Stimulated activated memory B cell treated with anti-CD40 and anti-IgM and Interleukin-4, amounts not matched to agents 10 μg/mL and 1 μg/mL and 100 μg/mL, for 72 hours (primary cell): ENCODE results near the gene ANKS1B.
"Not testable (repeated sequence)": the region's sequence is repeated elsewhere in the genome, so short reads cannot be mapped to it uniquely, and the experiment has no call there.

ENCODE experiments used
- ATAC-seq: fragments of 150-1000 bp; cut with Tn5 transposase; 2 replicates; pipeline ENCODE4 v1.10.0; 2021
- H3K27ac Mint-ChIP-seq: one replicate; pipeline ENCODE4 v1.8.0; 2022; ENCODE audit warnings: mild to moderate bottlenecking, mixed read lengths
- H3K27me3 Mint-ChIP-seq: one replicate; pipeline ENCODE4 v1.8.0; 2022; ENCODE audit warnings: mixed read lengths
- H3K36me3 Mint-ChIP-seq: one replicate; pipeline ENCODE4 v1.8.0; 2022; ENCODE audit warnings: mixed read lengths
- H3K4me1 Mint-ChIP-seq: one replicate; pipeline ENCODE4 v1.8.0; 2022; ENCODE audit warnings: mixed read lengths
- H3K4me3 Mint-ChIP-seq: one replicate; pipeline ENCODE4 v1.8.0; 2022; ENCODE audit warnings: mild to moderate bottlenecking, moderate library complexity, mixed read lengths
- H3K9me3 Mint-ChIP-seq: one replicate; pipeline ENCODE4 v1.8.0; 2022; ENCODE audit warnings: mixed read lengths

ANKS1B gene

GRCh38 chr12:98869886-98870503 is 1114.7 kb downstream of the ANKS1B start:
- Mint-ChIP-seq H3K9me3 (peaks cover 11% of the 10 kb centered on the region), H3K27ac (no peak overlapping the region), H3K27me3 (peaks cover 13% of the 10 kb centered on the region), H3K4me1 (no peaks in the 10 kb centered on the region), H3K36me3 (no peaks in the 10 kb centered on the region), H3K4me3 (no peak overlapping the region)
- no peak for ATAC-seq

GRCh38 chr12:98868538-98868937 is 1116.2 kb downstream of the ANKS1B start:
- Mint-ChIP-seq H3K4me1 (no peaks in the 10 kb centered on the region), H3K27ac (no peak overlapping the region), H3K27me3 (peaks cover 13% of the 10 kb centered on the region), H3K4me3 (no peak overlapping the region), H3K36me3 (no peaks in the 10 kb centered on the region), H3K9me3 (peaks cover 15% of the 10 kb centered on the region)
- no peak for ATAC-seq

GRCh38 chr12:98868076-98868475 is 1116.7 kb downstream of the ANKS1B start:
- no peak for ATAC-seq
- Mint-ChIP-seq H3K36me3 (no peaks in the 10 kb centered on the region), H3K9me3 (peaks cover 15% of the 10 kb centered on the region), H3K4me1 (no peaks in the 10 kb centered on the region), H3K27me3 (peaks cover 13% of the 10 kb centered on the region), H3K27ac (no peak overlapping the region), H3K4me3 (no peak overlapping the region)

- Mint-ChIP-seq H3K27ac (no peak overlapping the region), H3K36me3 (no peaks in the 10 kb centered on the region), H3K4me1 (no peaks in the 10 kb centered on the region), H3K4me3 (no peak overlapping the region), H3K9me3 (peaks cover 15% of the 10 kb centered on the region), H3K27me3 (peaks cover 13% of the 10 kb centered on the region)
- ATAC-seq = no peak
Observed at GRCh38 chr12:98864363-98864762, 1120.4 kb downstream of the ANKS1B start.

- ATAC-seq = no peak
- H3K4me1 Mint-ChIP-seq = no peaks in the 10 kb centered on the region
- H3K27me3 Mint-ChIP-seq = peaks cover 11% of the 10 kb centered on the region
- no peak overlapping the region for H3K4me3 Mint-ChIP-seq
- no peak overlapping the region for H3K27ac Mint-ChIP-seq
- peaks cover 15% of the 10 kb centered on the region for H3K9me3 Mint-ChIP-seq
- H3K36me3 Mint-ChIP-seq = no peaks in the 10 kb centered on the region
Observed at GRCh38 chr12:98863167-98863566, 1121.6 kb downstream of the ANKS1B start.

GRCh38 chr12:98861251-98861650 is 1123.5 kb downstream of the ANKS1B start:
- no peak overlapping the region for H3K4me3 Mint-ChIP-seq
- peaks cover 11% of the 10 kb centered on the region for H3K9me3 Mint-ChIP-seq
- no peaks in the 10 kb centered on the region for H3K4me1 Mint-ChIP-seq
- peaks cover 12% of the 10 kb centered on the region for H3K27me3 Mint-ChIP-seq
- no peak overlapping the region for H3K27ac Mint-ChIP-seq
- ATAC-seq = no peak
- no peaks in the 10 kb centered on the region for H3K36me3 Mint-ChIP-seq

GRCh38 chr12:98856897-98857540 is 1127.7 kb downstream of the ANKS1B start:
- H3K4me1 Mint-ChIP-seq = no peaks in the 10 kb centered on the region
- peak; percentile 5 for ATAC-seq

GRCh38 chr12:98852181-98852580 is 1132.6 kb downstream of the ANKS1B start:
- H3K27me3 Mint-ChIP-seq = peaks cover 22% of the 10 kb centered on the region
- H3K36me3 Mint-ChIP-seq = no peaks in the 10 kb centered on the region
- H3K9me3 Mint-ChIP-seq = no peaks in the 10 kb centered on the region
- H3K4me3 Mint-ChIP-seq = no peak overlapping the region
- H3K27ac Mint-ChIP-seq = no peak overlapping the region
- no peaks in the 10 kb centered on the region for H3K4me1 Mint-ChIP-seq
- no peak for ATAC-seq

More at GRCh38 chr12:98856897-98857540, 1127.7 kb downstream of the ANKS1B start:
- Mint-ChIP-seq H3K9me3 (no peaks in the 10 kb centered on the region), H3K27ac (no peak overlapping the region), H3K4me3 (no peak overlapping the region), H3K27me3 (peaks cover 14% of the 10 kb centered on the region), H3K36me3 (no peaks in the 10 kb centered on the region)

GRCh38 chr12:98847242-98847641 is 1137.5 kb downstream of the ANKS1B start:
- Mint-ChIP-seq H3K9me3 (no peaks in the 10 kb centered on the region), H3K36me3 (no peaks in the 10 kb centered on the region), H3K4me3 (no peak overlapping the region), H3K27me3 (peaks cover 11% of the 10 kb centered on the region), H3K4me1 (no peaks in the 10 kb centered on the region), H3K27ac (no peak overlapping the region)
- ATAC-seq = no peak

DNA sequence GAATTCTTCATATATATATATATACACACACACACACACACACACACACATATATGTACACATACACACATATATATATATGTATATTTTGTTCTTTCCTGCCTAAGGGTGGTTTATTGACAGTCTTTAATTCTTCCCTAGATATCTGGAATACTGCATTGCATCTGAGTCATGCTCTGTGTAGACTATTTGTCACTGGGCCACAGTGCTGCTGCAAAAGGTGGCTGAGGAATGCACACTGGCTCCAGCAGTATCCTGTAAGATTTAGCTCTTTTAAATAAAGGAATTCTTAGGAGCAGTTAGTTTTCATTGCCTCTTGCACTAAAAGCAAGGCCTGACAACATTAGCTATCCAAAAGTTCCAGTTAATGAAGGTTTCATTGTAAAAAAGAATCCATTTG is 1138.8 kb downstream of the ANKS1B start:
- ATAC-seq = no peak
- H3K9me3 Mint-ChIP-seq = no peaks in the 10 kb centered on the region
- no peaks in the 10 kb centered on the region for H3K4me1 Mint-ChIP-seq
- H3K4me3 Mint-ChIP-seq = no peak overlapping the region
- H3K36me3 Mint-ChIP-seq = no peaks in the 10 kb centered on the region
- H3K27ac Mint-ChIP-seq = no peak overlapping the region
- H3K27me3 Mint-ChIP-seq = peaks cover 4% of the 10 kb centered on the region

DNA sequence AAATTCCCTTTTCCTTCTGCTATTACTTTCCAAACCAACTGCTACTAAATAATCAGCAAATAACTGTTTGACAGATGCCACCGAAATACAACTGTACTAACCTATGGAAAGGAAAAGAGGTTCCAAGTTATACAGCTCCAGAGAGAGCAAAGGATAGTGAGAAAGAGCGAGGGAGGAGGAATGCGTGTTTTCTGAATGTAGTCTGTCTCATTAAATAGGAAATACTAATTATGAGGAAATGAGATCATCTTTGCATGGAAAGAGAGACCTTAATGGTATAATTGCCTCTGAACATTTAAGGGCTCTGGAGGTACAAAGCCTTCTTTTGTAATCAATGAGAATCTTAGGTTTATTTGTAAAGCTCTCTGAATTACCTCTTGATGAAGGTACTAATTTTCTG is 1144.4 kb downstream of the ANKS1B start:
- H3K27me3 Mint-ChIP-seq = peaks cover 10% of the 10 kb centered on the region
- no peaks in the 10 kb centered on the region for H3K9me3 Mint-ChIP-seq
- H3K4me3 Mint-ChIP-seq = no peak overlapping the region
- H3K4me1 Mint-ChIP-seq = no peaks in the 10 kb centered on the region
- H3K36me3 Mint-ChIP-seq = no peaks in the 10 kb centered on the region
- no peak overlapping the region for H3K27ac Mint-ChIP-seq
- ATAC-seq = no peak

GRCh38 chr12:98838231-98838647 is 1146.5 kb downstream of the ANKS1B start:
- Mint-ChIP-seq H3K36me3 (no peaks in the 10 kb centered on the region), H3K4me1 (no peaks in the 10 kb centered on the region), H3K4me3 (no peak overlapping the region), H3K27me3 (peaks cover 10% of the 10 kb centered on the region), H3K27ac (no peak overlapping the region), H3K9me3 (no peaks in the 10 kb centered on the region)
- ATAC-seq = no peak

DNA sequence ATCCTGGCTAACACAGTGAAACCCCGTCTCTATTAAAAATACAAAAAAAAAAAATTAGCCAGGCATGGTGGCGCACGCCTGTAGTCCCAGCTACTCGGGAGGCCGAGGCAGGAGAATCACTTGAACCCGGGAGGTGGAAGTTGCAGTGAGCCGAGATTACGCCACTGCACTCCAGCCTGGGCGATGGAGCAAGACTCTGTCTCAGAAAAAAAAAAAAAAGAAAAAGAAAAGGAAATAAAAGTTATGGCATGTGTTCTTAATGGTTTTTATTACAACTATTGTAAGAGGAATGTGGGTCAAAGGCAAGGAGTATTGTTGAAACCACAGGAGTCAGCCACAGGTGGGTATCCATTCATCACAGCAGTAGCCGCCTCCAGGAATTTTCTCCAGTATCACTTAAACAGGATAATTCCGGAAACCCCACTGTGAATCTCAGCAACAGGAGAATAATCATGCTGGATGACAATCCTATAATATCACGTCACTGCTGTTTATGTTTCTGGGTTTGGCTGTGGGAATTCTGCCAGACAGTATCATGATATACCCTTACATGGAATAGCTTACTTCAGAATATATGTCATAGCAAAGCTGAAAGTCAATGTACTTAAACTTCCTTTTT is 1147.5 kb downstream of the ANKS1B start:
- H3K4me3 Mint-ChIP-seq, H3K9me3 Mint-ChIP-seq, ATAC-seq, H3K4me1 Mint-ChIP-seq, H3K27ac Mint-ChIP-seq, H3K36me3 Mint-ChIP-seq: not testable (repeated sequence)
- peaks cover 10% of the 10 kb centered on the region for H3K27me3 Mint-ChIP-seq

DNA sequence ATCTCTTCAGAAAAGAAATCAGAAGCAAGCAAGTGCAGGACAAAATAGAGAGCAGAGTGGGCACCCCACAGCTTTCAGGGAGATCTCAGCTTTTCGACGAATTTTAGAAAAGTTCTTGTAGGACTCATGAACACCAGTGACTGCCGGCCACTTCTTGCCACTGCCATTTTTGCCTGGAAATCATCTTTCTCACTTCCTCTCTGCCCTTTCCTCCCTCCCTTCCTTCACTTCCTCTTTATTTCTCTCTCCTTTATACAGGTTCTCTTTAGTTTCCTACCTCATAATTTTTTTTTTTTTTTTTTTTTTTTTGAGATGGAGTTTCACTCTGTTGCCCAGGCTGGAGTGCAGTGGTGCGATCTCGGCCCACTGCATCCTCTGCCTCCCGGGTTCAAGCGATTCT is 1154.1 kb downstream of the ANKS1B start:
- Mint-ChIP-seq H3K27me3 (no peaks in the 10 kb centered on the region), H3K9me3 (no peaks in the 10 kb centered on the region), H3K36me3 (no peaks in the 10 kb centered on the region), H3K4me1 (no peaks in the 10 kb centered on the region), H3K27ac (no peak overlapping the region), H3K4me3 (no peak overlapping the region)
- no peak for ATAC-seq

GRCh38 chr12:98828802-98829600 is 1155.7 kb downstream of the ANKS1B start:
- ATAC-seq = no peak

More at GRCh38 chr12:98828802-98829600, 1155.7 kb downstream of the ANKS1B start:
- Mint-ChIP-seq H3K27me3 (no peaks in the 10 kb centered on the region), H3K9me3 (no peaks in the 10 kb centered on the region), H3K27ac (no peak overlapping the region), H3K4me3 (no peak overlapping the region), H3K4me1 (no peaks in the 10 kb centered on the region), H3K36me3 (no peaks in the 10 kb centered on the region)
